Thyroid gland (tissue), 4 donors: ENCODE measurements around the gene PLA2G12B.

Experiments
- POLR2A ChIP-seq, 2 donors: fragments of 450-650 bp; IDR thresholded peaks; one replicate each; pipeline ENCODE4 v1.6.1; 2017; ENCODE audit warnings: antibody characterized with exemption in 2 of 2, mild to moderate bottlenecking in 2 of 2, moderate library complexity in 1 of 2
- TF ChIP-seq, protein P1 (sequence below), 6 experiments: fragments of 200-600 bp in 3 of 6; fragments of 450-650 bp in 3 of 6; sonication (generic) in 3 of 6; IDR thresholded peaks; one replicate each; pipeline ENCODE4 v1.5.1; 2016 to 2019; ENCODE audit warnings: antibody characterized with exemption in 6 of 6, mild to moderate bottlenecking in 2 of 6, inconsistent platforms in 1 of 6, moderate library complexity in 1 of 6

DNA sequence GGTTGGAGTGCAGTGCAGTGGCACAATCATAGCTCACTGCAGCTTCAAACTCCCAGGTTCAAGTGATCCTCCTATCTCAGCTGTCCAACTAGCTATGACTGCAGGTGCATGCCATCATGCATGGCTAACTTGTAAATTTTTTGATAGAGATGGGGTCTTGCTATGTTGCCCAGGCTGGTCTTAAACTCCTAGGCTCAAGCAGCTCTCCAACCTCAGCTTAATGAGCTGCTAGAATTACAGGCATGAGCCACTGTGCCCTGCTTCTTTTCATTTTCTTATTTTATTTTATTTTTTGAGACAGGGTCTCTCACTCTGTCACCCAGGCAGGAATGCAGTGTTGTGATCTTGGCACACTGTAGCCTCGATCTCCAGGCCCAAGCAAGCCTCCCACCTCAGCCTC is 7.6 kb downstream of the PLA2G12B start:
- TF ChIP-seq, protein P1, sequence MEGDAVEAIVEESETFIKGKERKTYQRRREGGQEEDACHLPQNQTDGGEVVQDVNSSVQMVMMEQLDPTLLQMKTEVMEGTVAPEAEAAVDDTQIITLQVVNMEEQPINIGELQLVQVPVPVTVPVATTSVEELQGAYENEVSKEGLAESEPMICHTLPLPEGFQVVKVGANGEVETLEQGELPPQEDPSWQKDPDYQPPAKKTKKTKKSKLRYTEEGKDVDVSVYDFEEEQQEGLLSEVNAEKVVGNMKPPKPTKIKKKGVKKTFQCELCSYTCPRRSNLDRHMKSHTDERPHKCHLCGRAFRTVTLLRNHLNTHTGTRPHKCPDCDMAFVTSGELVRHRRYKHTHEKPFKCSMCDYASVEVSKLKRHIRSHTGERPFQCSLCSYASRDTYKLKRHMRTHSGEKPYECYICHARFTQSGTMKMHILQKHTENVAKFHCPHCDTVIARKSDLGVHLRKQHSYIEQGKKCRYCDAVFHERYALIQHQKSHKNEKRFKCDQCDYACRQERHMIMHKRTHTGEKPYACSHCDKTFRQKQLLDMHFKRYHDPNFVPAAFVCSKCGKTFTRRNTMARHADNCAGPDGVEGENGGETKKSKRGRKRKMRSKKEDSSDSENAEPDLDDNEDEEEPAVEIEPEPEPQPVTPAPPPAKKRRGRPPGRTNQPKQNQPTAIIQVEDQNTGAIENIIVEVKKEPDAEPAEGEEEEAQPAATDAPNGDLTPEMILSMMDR (IDR thresholded peaks at IDR 0.05): no peak
- TF ChIP-seq POLR2A (IDR thresholded peaks at IDR 0.05): no peak
